Panc1 (cell line): ENCODE measurements around the gene MEX3A. TPM values are rescaled to one million over a fixed set of nuclear protein-coding genes. Genes with fewer than 3 reads are reported as not detected.

Experiments
- ATAC-seq: fragments of 200-7000 bp; cut with Tn5 transposase; 2 replicates; pipeline ENCODE4 v1.9.1; 2020; ENCODE audit warnings: mild to moderate bottlenecking, moderate library complexity
- BruUV-seq: library from RNA; stranded (reverse); fragments of 400-500 nt; replicated peaks from 2 replicates; lab custom pipeline; 2021; lab: Mats Ljungman, UMichigan
- CTCF ChIA-PET: fragments of 300-600 bp; sonication (Branson Sonifier 250); formaldehyde crosslinking; loops from one replicate; lab custom pipeline; 2022; ENCODE audit warnings: antibody characterized with exemption; lab: Charles Lee
- POLR2A ChIA-PET: fragments of 300-600 bp; sonication (Branson Sonifier 250); formaldehyde crosslinking; loops from one replicate; lab custom pipeline; 2022; ENCODE audit warnings: antibody characterized with exemption; lab: Charles Lee
- DNase-seq: peaks from one replicate; pipeline ENCODE4 v3.0.0-alpha.2; 2010; ENCODE audit warnings: low read depth, low spot score
- H3K27ac ChIP-seq: 2 replicates; pipeline ENCODE4 v1.5.1; 2011; ENCODE audit warnings: mild to moderate bottlenecking, low read length, inconsistent platforms
- H3K27me3 ChIP-seq: fragments of 200-500 bp; sonication (Bioruptor generic); 2 replicates; pipeline ENCODE4 v1.6.0; 2014; ENCODE audit warnings: low read length, inconsistent platforms; ENCODE audit not compliant: control insufficient read depth, insufficient read depth
- H3K36me3 ChIP-seq: fragments of 200-500 bp; sonication (Bioruptor generic); 2 replicates; pipeline ENCODE4 v1.5.1; 2014; ENCODE audit warnings: inconsistent platforms, mild to moderate bottlenecking, low read length, moderate library complexity; ENCODE audit not compliant: control insufficient read depth, insufficient read depth
- H3K4me1 ChIP-seq: 2 replicates; pipeline ENCODE4 v1.5.1; 2011; ENCODE audit warnings: inconsistent platforms, mild to moderate bottlenecking, low read length, moderate library complexity; ENCODE audit not compliant: control insufficient read depth, insufficient read depth
- H3K4me3 ChIP-seq, 2 experiments: 2 replicates each; pipeline ENCODE4 v1.5.1; 2011 to 2012; ENCODE audit warnings: low read depth in 2 of 2, low read length in 2 of 2, mild to moderate bottlenecking in 2 of 2, inconsistent platforms in 1 of 2, moderate library complexity in 1 of 2
- H3K9me3 ChIP-seq: fragments of 200-500 bp; sonication (Bioruptor generic); 2 replicates; pipeline ENCODE4 v1.5.1; 2014; ENCODE audit warnings: low read depth, mild to moderate bottlenecking, inconsistent platforms, low read length, moderate library complexity; ENCODE audit not compliant: control insufficient read depth, insufficient read depth
- POLR2AphosphoS5 ChIP-seq: IDR thresholded peaks from 2 replicates; pipeline ENCODE4 v1.6.1; 2012; ENCODE audit warnings: mild to moderate bottlenecking, low read depth, low read length, moderate library complexity
- REST ChIP-seq, 2 experiments: IDR thresholded peaks; 2 replicates each; pipeline ENCODE4 v1.6.1; 2011 to 2012; ENCODE audit warnings: low read depth in 2 of 2, control low read depth in 1 of 2, low read length in 1 of 2, mild to moderate bottlenecking in 1 of 2, moderate library complexity in 1 of 2; ENCODE audit not compliant: insufficient read depth in 1 of 2
- SIN3A ChIP-seq: IDR thresholded peaks from 2 replicates; pipeline ENCODE4 v1.6.1; 2012; ENCODE audit warnings: low read depth, mild to moderate bottlenecking, low read length, moderate library complexity, borderline replicate concordance; ENCODE audit not compliant: insufficient read depth
- TCF7L2 ChIP-seq: IDR thresholded peaks from 2 replicates; pipeline ENCODE4 v1.6.1; 2011; ENCODE audit warnings: mild to moderate bottlenecking, low read depth, low read length, inconsistent platforms
- in situ Hi-C: cut with HindIII; loops from 2 replicates; pipeline ENCODE4 v1.10.0; 2016; ENCODE audit warnings: low sequenced_read_pairs, low pct_unique_long_range_greater_than_20kb
- intact Hi-C: fragments of 100-400 bp; cut with micrococcal nuclease; formaldehyde crosslinking; loops from one replicate; pipeline ENCODE4 v1.10.0; 2022; ENCODE audit not compliant: unreplicated experiment
- total RNA-seq: library from RNA; stranded (reverse); gene quantifications from one replicate; pipeline ENCODE4 v1.2.1, GENCODE V29; 2021; ENCODE audit not compliant: unreplicated experiment
- TF ChIP-seq, protein P1 (sequence below): fragments of 450-650 bp; IDR thresholded peaks from 2 replicates; pipeline ENCODE4 v1.5.1; 2017; ENCODE audit warnings: mild to moderate bottlenecking

The MEX3A gene
- total RNA-seq, 1 experiment from 2014 or later = 15.8 TPM

DNA sequence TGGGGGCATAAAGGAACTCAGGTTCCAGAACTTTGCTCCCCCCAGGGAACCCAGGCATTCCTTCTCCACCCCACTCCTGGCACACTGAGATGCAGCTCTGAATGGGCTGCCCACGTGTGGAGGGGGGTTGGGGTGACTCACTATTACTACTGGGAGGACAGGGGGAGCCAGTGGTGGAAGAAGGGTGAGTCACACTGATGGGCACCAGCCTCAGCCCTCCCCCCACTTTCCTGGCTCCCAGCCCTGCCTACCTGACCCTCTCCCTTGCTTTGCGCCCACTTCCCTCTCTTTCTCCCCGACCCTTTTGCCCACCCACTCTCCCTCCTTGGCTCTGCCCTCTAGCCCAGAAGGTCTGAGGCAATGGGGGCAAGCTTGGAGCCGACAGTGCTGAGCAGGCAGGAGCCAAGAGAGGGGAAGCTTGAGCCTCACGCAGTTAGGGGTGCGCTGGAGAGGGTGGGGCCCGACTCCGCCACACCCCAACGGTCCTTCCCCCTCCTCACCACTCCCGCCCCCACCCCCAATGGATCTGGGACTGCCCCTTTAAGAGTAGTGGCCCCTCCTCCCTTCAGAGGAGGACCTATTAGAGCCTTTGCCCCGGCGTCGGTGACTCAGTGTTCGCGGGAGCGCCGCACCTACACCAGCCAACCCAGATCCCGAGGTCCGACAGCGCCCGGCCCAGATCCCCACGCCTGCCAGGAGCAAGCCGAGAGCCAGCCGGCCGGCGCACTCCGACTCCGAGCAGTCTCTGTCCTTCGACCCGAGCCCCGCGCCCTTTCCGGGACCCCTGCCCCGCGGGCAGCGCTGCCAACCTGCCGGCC lies 32.0 kb upstream of the MEX3A start, which contains the start of gene LMNA:
Gene LMNA, plus strand, starts transcription at position 611 of the 818 bp plus-strand sequence. CDS start 208 bp downstream, outside the sequence.
- DNase-seq (peak; percentile 82), ATAC-seq (peak; percentile 84)
- intact Hi-C loops = loop anchor here (2.0 kb wide), 1 partner anchor 48 kb away; no protein-coding TSS in a partner anchor
- in situ Hi-C loops = no loop called here
- Histone ChIP-seq H3K4me1 (peaks cover 41% of the 10 kb centered on the region), H3K36me3 (peaks cover 6% of the 10 kb centered on the region; the same call in 1 of the 2 replicates), H3K27me3 (no peaks in the 10 kb centered on the region), H3K4me3 (peak within 1 kb of the TSS; percentile 78 to 99), H3K27ac (peak within 1 kb of the TSS; percentile 96), H3K9me3 (no peaks in the 10 kb centered on the region)
- 0 out of 2 replicates have a peak, but pooled peaks have one; percentile 80 for TF ChIP-seq SIN3A
- TF ChIP-seq POLR2AphosphoS5 = peak; percentile 94
- TF ChIP-seq, protein P1, sequence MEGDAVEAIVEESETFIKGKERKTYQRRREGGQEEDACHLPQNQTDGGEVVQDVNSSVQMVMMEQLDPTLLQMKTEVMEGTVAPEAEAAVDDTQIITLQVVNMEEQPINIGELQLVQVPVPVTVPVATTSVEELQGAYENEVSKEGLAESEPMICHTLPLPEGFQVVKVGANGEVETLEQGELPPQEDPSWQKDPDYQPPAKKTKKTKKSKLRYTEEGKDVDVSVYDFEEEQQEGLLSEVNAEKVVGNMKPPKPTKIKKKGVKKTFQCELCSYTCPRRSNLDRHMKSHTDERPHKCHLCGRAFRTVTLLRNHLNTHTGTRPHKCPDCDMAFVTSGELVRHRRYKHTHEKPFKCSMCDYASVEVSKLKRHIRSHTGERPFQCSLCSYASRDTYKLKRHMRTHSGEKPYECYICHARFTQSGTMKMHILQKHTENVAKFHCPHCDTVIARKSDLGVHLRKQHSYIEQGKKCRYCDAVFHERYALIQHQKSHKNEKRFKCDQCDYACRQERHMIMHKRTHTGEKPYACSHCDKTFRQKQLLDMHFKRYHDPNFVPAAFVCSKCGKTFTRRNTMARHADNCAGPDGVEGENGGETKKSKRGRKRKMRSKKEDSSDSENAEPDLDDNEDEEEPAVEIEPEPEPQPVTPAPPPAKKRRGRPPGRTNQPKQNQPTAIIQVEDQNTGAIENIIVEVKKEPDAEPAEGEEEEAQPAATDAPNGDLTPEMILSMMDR = no peak
- ChIA-PET CTCF (interaction anchor here (1.3 kb wide), 1 partner anchor 16 kb away, joined by 5 read pairs; no protein-coding TSS in a partner anchor), POLR2A (interaction anchor here (0.6 to 2.4 kb wide), 2 partner anchors 8 to 15 kb away, joined by 3 to 12 read pairs; no protein-coding TSS in a partner anchor)
- no TSS peak for BruUV-seq

DNA sequence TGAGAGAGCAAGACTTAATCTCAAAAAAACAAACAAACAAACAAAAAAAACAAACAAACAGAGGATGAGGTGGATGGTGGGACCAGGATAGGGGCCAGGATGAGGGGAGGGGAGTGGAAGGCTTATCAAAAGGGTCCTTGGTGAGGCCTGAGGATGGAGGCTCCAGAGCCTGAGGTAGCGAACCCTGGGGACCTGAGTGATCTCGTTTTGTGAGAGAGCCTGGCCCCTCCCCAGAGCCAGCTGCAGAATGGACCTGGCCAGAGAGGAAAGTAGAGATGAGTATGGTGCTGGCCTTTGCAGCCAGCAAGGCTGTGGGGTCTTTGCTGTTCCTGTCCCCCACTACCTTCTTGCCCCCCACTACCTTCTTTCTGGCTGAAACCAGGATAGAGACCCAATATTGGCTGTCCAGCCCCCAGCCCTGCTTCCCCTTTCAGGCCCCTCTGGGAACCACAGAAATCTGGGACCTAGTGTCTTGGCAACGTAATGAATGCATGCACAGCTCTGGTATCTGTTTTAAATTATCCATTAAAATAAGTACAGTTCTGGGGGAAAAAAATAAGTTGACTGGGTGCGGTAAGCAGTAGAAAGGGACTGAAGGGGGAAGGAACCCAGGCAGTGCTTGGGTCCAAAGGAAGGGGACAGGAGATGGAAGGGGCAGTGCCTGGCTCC lies 31.2 kb upstream of the MEX3A start:
- Histone ChIP-seq H3K4me1 (peaks cover 37% of the 10 kb centered on the region), H3K36me3 (peaks cover 6% of the 10 kb centered on the region; the same call in 1 of the 2 replicates), H3K27ac (peak overlapping the region; percentile 96), H3K9me3 (no peaks in the 10 kb centered on the region), H3K4me3 (peak overlapping the region in 1 of 2 experiments; percentile 78; a peak in 2 of 4 replicates), H3K27me3 (no peaks in the 10 kb centered on the region)
- TF ChIP-seq TCF7L2 = no peak
- no peak for TF ChIP-seq REST (IDR thresholded peaks at IDR 0.05; ENCODE audit: insufficient read depth in 1 of 2, low read depth in 2 of 2, low read length in 1 of 2)
- TF ChIP-seq SIN3A = no peak
- TF ChIP-seq, protein P1 = no peak
- TF ChIP-seq POLR2AphosphoS5 = no peak
- ATAC-seq = peak; percentile 12; the same call in 1 of the 2 replicates
- in situ Hi-C loops = no loop called here
- ChIA-PET CTCF (interaction anchor here (0.5 to 1.3 kb wide), 2 partner anchors 8 to 17 kb away, joined by 3 to 5 read pairs; no protein-coding TSS in a partner anchor), POLR2A (interaction anchor here (0.9 to 1.0 kb wide), 2 partner anchors 10 to 13 kb away, joined by 3 read pairs; no protein-coding TSS in a partner anchor)
- intact Hi-C loops = no loop called here
- DNase-seq = no peak
- BruUV-seq = no TSS peak
